ENCODE results near the gene ELMO2.

- TF ChIP-seq CTCF (IDR thresholded peaks at IDR 0.05) (no peak), POLR2A (IDR thresholded peaks at IDR 0.05) (no peak)
These were observed 37.5 kb downstream of the ELMO2 start for GRCh38 chr20:46368902-46369268.

Data from lower leg skin (tissue), 3 donors.